Epithelial cell of esophagus (primary cell): ENCODE data around the gene PRKCB.

Experiments
- DNase-seq: peaks from one replicate; pipeline ENCODE4 v3.0.0; 2010; ENCODE audit warnings: low read depth
- H3K4me3 ChIP-seq: 2 replicates; pipeline ENCODE4 v1.5.1; 2011; ENCODE audit warnings: mild to moderate bottlenecking, low read length, control low read depth
- TF ChIP-seq, protein P1 (sequence below): IDR thresholded peaks from 2 replicates; pipeline ENCODE4 v1.5.1; 2011; ENCODE audit warnings: low read depth, mild to moderate bottlenecking, low read length, control low read depth, inconsistent platforms; ENCODE audit not compliant: insufficient read depth; ENCODE audit errors: missing control alignments

PRKCB gene

DNA sequence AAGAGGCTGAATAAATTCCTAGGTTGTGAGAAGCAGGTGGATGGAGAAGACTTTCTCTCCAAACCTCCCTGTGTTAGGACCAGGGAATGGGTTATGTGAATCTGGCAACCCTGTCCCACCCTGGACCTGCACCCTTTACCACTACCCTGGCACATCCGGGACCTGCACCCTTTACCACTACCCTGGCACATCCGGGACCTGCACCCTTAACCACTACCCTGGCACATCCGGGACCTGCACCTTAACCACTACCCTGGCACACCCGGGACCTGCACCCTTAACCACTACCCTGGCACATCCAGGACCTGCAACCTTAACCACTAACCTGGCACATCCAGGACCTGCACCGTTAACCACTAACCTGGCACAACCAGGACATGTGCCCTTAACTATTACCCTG lies 213.3 kb downstream of the PRKCB start:
- TF ChIP-seq, protein P1, sequence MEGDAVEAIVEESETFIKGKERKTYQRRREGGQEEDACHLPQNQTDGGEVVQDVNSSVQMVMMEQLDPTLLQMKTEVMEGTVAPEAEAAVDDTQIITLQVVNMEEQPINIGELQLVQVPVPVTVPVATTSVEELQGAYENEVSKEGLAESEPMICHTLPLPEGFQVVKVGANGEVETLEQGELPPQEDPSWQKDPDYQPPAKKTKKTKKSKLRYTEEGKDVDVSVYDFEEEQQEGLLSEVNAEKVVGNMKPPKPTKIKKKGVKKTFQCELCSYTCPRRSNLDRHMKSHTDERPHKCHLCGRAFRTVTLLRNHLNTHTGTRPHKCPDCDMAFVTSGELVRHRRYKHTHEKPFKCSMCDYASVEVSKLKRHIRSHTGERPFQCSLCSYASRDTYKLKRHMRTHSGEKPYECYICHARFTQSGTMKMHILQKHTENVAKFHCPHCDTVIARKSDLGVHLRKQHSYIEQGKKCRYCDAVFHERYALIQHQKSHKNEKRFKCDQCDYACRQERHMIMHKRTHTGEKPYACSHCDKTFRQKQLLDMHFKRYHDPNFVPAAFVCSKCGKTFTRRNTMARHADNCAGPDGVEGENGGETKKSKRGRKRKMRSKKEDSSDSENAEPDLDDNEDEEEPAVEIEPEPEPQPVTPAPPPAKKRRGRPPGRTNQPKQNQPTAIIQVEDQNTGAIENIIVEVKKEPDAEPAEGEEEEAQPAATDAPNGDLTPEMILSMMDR: no peak
- no peak overlapping the region for H3K4me3 ChIP-seq
- DNase-seq: no peak

- DNase-seq: no peak
- TF ChIP-seq, protein P1: no peak
- no peak overlapping the region for H3K4me3 ChIP-seq
Observed at GRCh38 chr16:24051125-24051524, 215.3 kb downstream of the PRKCB start.

DNA sequence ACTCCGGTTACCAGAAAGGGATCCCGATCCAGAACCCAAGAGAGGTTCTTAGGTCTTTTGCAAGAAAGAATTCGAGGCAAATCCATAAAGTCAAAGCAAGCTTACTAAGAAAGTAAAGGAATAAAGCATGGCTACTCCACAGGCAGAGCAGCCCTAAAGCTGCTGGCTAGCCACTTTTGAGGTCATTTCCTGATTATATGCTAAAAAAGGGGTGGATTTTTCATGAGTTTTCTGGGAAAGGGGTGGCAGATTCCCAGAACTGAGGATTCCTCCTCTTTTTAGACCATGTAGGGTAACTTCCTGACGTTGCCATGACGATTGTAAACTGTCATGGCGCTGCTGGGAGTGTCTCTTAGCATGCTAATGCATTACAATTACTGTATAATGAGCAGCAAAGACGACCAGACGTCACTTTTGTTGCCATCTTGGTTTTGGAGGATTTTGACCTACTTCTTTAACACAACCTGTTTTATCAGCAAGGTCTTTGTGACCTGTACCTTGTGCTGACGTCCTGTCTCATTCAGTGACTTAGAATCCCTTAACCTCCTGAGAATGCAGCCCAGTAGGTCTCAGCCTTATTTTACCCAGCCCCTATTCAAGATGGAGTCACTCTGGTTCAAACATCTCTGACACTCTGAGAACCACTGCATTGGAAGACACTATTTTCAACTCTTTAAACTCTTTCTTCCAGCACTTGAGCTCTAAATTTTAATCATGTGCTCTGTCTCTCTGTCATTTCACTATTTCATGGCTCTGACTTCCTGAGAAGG lies 216.7 kb downstream of the PRKCB start:
- TF ChIP-seq, protein P1: no peak
- no peak overlapping the region for H3K4me3 ChIP-seq
- DNase-seq: no peak

DNA sequence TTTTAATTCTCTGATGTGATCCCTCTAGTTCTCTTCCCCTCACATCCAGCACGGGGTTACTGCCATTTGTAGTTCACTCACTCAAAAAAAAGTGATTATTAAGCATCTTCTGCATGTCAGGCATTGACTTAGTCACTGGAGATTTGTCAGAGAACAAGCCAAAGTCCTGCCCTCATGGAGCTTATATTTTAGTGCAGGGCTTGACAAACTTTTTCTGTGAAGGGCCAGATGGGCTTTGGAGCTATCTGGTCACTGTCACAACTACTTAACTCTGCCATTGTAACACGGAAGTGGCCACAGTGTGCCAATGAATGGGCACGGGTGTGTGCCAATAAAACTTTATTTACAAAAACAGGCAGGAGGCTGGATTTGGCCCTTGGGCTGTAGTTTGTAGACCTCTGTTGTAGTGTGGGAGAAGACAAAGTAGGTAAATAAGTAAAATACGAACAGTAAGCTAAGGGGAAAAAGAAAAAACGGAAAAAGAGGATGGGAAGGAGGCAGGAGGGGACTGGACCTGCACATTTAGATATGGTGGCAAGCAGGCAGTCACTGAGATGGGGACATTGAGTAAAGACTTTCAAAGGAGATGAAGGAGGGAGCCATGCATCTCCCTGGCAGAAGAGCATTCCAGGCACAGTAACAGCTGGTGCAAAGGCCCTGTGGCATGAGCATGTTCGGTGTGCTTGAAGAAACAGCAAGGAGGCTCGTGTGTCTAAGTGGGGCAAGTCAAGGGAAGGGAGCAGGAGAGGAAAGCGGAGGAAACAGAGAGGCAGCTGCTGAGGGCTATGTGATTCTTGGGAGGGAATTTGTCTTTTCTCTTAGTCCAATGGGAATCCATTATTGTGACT lies 217.5 kb downstream of the PRKCB start:
- no peak for DNase-seq
- no peak overlapping the region for H3K4me3 ChIP-seq
- TF ChIP-seq, protein P1: no peak

DNA sequence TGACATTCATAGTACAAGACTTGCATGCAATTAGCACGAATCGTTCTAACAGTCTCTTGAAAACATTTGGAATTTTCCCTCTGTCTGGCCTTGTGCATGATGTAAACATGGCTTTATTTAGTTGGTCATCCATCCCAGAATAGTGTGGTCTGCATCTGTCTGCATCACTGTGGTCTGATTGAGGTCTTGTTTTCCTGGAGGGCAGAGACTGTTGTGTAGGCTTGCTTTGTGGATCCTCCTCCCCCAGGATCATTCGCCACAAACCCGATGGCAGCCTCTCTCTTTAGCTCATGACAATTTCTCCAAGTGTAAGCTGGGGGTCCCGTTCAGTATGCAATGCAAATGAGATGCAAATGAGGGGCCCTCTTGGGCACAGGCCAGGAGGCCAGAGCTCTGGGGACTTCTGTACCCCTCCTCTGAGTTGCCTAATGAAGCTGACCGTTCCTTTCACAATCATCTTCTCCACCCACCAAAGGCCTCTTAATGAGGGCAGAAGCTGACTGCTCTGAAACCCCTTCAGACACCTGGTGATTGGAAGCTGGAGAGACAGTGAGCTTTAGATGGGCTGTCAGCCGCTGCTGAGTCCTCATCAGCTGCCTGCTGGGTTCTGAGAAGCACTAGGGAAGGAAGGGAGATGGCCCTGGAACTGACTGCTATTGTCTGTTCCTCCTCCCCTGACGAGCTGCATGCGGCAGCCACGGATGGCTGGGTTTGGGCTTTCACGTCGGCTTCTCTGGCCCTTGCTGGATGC lies 219.1 kb downstream of the PRKCB start:
- TF ChIP-seq, protein P1: no peak
- no peak overlapping the region for H3K4me3 ChIP-seq
- DNase-seq: no peak

DNA sequence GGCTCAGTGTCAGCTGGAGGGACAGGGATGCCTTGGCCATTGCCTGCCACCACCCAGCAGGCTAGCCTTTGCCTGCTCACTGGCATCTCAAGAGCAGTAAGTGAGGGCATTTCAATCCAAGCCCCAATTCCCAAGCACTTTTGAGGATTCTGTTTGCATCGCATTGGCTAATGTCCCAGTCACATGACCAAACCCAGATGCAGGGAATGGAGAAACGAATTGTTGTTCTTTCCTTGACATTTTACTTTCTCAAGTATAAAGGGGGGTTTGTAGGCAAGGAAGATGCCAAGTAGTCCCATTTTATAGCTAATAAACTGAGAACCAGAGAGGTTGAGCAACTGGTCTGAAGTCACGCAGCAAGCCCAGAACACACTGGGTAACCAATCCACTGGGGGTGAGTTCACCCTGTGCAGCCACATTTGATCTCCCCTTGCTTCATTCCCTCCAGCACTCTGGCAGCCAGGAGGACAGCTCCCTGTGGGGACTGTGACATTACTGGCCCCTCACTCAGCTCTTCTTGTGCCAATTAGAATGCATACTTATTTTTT lies 226.6 kb downstream of the PRKCB start:
- no peak overlapping the region for H3K4me3 ChIP-seq
- no peak for DNase-seq
- TF ChIP-seq, protein P1: no peak
